HG03575 (cell line): Measurements from ENCODE around the gene MEX3A.
"Not testable (repeated sequence)": the region's sequence is repeated elsewhere in the genome, so short reads cannot be mapped to it uniquely, and the experiment has no call there.

Experiments used
- ATAC-seq: cut with Tn5 transposase; IDR thresholded peaks from one replicate; pipeline ENCODE4 v1.9.1; 2021; ENCODE audit not compliant: unreplicated experiment, insufficient number of reproducible peaks, low FRiP score; ENCODE audit errors: extremely low read depth

MEX3A gene

DNA sequence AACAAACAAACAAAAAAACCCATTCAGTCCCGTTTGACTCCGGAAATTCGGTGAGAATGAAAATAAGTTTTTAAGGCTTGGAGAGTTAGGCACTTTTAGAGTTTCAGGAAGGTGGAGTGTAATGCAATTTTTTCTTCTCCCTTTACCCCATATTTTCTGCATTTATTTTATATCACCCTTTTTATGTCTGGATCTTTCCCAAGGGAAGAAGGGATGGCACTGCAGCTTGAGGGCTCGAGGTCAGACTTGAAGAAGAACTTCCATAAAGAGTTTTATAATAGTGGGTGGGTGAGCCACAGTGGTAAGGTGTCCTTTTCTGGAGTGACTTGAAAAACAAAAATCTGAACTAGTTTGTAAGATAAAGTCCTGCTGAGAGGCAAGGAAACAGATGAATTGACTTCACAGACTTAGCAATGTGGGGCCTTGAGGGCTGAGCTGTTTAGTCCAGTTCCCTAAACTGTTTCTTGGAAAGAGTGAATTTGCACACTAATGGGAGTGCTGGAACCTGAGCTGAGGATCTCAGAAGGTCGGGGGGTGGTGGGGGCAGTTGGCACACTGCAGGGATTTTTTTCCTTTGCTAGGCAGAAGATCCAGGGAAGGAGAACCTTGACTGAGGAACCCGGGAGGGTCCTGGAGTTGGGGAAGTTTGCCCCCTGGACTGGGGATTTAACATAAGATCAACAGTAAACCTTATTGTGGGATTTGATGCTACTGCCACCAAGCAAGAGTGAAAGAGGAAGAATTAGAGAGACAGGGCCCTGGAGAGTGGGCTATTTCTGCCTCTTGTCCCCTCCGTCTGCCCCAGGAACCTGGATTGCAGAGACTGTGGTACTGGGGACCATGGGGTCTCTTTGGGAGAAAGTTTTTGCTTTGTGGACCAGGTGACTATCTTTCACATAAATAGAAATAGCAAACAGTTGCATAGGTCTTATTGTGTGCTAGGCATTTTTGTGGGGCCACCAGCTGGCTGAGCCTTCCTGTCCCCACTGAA is 1.8 kb upstream of the MEX3A start:
- ATAC-seq, result no peak

- no peak for ATAC-seq
Observed at GRCh38 chr1:156081917-156082308, 352 bp downstream of the MEX3A start.

DNA sequence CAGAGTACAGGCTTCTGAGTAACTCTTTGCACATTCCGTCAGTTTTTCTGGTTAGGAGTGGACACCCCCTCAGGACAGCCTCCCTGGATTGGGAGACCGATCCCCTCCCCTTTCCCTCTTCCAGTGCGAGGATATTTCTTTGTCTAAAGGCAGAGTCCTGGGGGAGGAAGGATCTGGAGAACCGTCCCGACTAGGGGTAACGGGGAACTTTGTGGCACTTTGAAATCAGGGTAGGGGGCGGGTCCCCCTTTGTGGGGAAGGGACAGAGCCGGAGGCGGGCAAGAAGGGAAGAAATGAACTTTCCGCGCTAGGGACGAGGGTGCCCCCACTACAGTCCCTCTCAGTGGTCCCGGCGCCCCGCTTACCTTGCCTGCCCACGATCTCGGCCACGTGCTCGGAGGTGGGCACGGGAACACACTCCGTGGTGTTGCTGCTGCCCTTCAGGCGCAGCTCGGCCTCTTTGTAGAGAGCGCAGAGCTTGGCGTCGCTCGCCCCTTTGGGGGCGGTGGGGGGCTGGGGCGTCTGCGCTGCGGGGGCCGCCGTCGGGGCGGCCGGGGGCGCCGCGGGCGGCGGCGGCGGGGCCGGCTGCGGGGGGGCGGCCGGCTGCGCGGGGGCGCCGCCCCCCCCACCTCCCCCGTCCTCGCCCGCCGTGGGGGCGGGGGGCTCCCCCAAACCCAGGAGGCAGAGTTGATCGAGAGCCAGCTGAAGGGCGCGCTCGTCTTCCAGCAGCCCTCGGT is 917 bp downstream of the MEX3A start:
- ATAC-seq, result no peak

DNA sequence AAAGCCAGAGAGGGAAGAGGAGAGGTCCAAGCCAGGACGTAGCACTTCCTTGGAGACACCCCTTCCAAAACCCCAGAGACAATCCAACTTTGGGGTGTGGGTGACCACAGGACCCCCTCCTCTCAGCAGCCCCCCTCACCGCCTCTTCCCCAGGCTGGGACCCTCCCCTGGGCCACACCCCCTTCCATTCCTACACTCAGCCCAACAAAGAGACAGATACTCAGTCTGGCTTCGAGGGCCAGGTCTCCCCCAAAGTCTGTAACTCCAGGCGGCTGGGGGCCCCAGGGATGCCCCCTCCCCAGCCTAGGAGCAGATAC is 1.4 kb downstream of the MEX3A start:
- ATAC-seq, result no peak

GRCh38 chr1:156080241-156080862 is 1.9 kb downstream of the MEX3A start:
- no peak for ATAC-seq

GRCh38 chr1:156079762-156080161 is 2.5 kb downstream of the MEX3A start:
- no peak for ATAC-seq

GRCh38 chr1:156078728-156079127 is 3.5 kb downstream of the MEX3A start:
- no peak for ATAC-seq

DNA sequence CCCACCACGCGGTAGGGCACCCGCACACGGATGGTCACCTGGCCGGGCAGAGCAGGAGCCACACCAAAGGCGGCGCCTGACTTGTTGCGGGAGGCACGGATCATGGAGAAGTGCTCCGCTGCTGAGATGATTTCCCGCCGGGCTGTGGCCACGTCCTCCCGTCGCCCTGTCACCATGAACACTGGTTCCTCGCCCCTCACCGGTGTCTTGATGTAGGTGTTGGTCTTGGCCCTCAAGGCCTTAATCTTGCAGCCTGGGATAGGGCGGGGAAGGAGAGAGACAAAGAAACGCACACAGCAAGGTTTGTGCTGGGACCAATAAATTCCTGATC is 4.9 kb downstream of the MEX3A start:
- ATAC-seq, result no peak

GRCh38 chr1:156076609-156077429 is 5.4 kb downstream of the MEX3A start:
- no peak for ATAC-seq

DNA sequence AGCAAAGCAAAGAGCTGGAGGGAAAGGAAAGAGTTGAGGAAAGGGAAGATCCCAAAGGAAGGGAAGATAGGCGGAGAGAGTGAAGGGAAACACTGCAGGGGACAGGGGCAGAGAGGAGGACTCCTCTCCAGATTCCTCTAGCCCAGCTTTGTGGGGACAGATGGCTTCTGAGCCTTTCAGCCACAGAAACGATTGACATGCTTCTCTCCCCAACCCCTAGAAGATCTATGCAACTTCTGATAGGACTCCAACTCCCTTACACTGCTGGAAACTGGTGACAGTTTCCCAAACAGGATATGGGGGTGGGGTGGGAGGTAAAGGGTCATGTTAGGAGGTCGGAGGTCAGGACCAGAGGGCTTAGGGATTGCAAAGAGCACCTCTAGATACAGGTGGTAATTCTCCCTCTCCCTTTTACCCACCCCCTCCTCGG is 6.5 kb downstream of the MEX3A start:
- ATAC-seq, result no peak

GRCh38 chr1:156075162-156075561 is 7.1 kb downstream of the MEX3A start:
- no peak for ATAC-seq

GRCh38 chr1:156074661-156075060 is 7.6 kb downstream of the MEX3A start:
- no peak for ATAC-seq

DNA sequence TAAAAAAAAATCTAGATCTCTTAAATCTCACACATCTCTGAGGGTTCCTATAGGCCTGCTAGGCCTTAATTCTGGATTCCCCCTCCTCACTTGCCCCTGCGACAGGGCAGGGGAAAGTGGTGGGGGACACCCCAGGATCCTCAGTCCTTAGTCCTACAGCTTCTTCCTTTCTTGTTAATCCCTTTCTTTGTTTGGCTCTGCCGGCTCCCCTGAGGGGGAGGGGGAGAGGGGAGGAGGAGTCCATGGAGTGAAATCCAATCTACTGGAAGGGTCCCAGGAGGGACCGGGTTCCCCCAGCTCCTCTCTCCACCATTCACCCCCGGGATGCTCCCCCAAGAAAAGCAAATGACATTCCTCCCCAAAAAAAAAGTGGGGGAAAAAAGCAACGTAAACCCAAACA is 8.5 kb downstream of the MEX3A start:
- no peak for ATAC-seq

GRCh38 chr1:156073110-156073687 is 9.1 kb downstream of the MEX3A start:
- ATAC-seq, result no peak

- no peak for ATAC-seq
Observed at GRCh38 chr1:156072251-156072650, 10.0 kb downstream of the MEX3A start.

GRCh38 chr1:156071332-156071816 is 10.9 kb downstream of the MEX3A start:
- not testable (repeated sequence) for ATAC-seq

DNA sequence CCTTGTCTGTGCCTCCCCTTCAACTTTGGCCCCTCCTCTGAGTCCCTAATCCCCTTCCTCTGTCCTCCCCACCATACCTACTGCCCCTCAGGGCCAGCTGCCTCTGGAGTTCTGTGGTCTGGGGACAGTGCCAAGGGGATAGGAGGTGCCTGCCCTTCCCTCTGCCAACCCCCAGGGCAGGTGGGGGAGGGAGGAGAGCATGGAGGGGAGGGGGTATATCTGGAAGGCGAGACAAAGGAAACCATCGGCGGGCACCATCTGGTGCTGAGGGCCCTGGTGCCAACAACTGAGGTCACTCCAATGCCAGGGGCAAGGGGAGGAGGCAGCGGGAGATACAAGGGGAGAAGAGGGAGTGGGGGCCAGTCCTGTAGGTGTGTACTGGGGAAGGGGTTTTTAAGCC is 11.7 kb downstream of the MEX3A start:
- no peak for ATAC-seq

- no peak for ATAC-seq
Observed at GRCh38 chr1:156069490-156070455, 12.5 kb downstream of the MEX3A start.
